GM21529 (cell line): ENCODE results near the gene SCRN1.

Source experiments
- ATAC-seq: cut with Tn5 transposase; IDR thresholded peaks from one replicate; pipeline ENCODE4 v1.9.1; 2021; ENCODE audit not compliant: unreplicated experiment

The SCRN1 gene

GRCh38 chr7:30005464-30005863 is 15.9 kb upstream of the SCRN1 start:
- ATAC-seq: no peak

GRCh38 chr7:30003098-30003497 is 13.5 kb upstream of the SCRN1 start:
- no peak for ATAC-seq

- no peak for ATAC-seq
Measured at GRCh38 chr7:30001998-30002397, 12.4 kb upstream of the SCRN1 start.

- no peak for ATAC-seq
Measured at GRCh38 chr7:29998489-29998888, 8.9 kb upstream of the SCRN1 start.

GRCh38 chr7:29996321-29996720 is 6.7 kb upstream of the SCRN1 start:
- ATAC-seq: no peak

GRCh38 chr7:29995652-29996051 is 6.1 kb upstream of the SCRN1 start:
- no peak for ATAC-seq

- ATAC-seq: no peak
Measured at GRCh38 chr7:29993140-29993539, 3.5 kb upstream of the SCRN1 start.

GRCh38 chr7:29991937-29992336 is 2.3 kb upstream of the SCRN1 start:
- no peak for ATAC-seq

- ATAC-seq: no peak
Measured at GRCh38 chr7:29990931-29991330, 1.3 kb upstream of the SCRN1 start.

- peak; percentile 36 for ATAC-seq
Measured at GRCh38 chr7:29988424-29989256, 961 bp downstream of the SCRN1 start.

- no peak for ATAC-seq
Measured at GRCh38 chr7:29987811-29988317, 1.7 kb downstream of the SCRN1 start.

- ATAC-seq: no peak
Measured at GRCh38 chr7:29987083-29987482, 2.5 kb downstream of the SCRN1 start.

- no peak for ATAC-seq
Measured at GRCh38 chr7:29980151-29980550, 9.4 kb downstream of the SCRN1 start.

- no peak for ATAC-seq
Measured at GRCh38 chr7:29977886-29978651, 11.5 kb downstream of the SCRN1 start.

- no peak for ATAC-seq
Measured at GRCh38 chr7:29976673-29977415, 12.8 kb downstream of the SCRN1 start.

- no peak for ATAC-seq
Measured at GRCh38 chr7:29976266-29976665, 13.3 kb downstream of the SCRN1 start.

- no peak for ATAC-seq
Measured at GRCh38 chr7:29975561-29975960, 14.0 kb downstream of the SCRN1 start.

- no peak for ATAC-seq
Measured at GRCh38 chr7:29974286-29974685, 15.3 kb downstream of the SCRN1 start.

- no peak for ATAC-seq
Measured at GRCh38 chr7:29972315-29972669, 17.3 kb downstream of the SCRN1 start.

GRCh38 chr7:29971566-29972314 is 17.9 kb downstream of the SCRN1 start:
- no peak for ATAC-seq

GRCh38 chr7:29970158-29970557 is 19.4 kb downstream of the SCRN1 start:
- ATAC-seq: no peak
